Coronary artery (tissue), 2 donors: ENCODE results near the gene GABPA.

Experiments
- DNase-seq: peaks from one replicate; pipeline ENCODE4 v3.0.0-alpha.2; 2017; ENCODE audit warnings: low spot score
- H3K27ac ChIP-seq, 2 donors: fragments of 200-600 bp; sonication (generic); one replicate each; pipeline ENCODE4 v1.5.1; 2016 to 2019
- H3K4me3 ChIP-seq: fragments of 200-600 bp; sonication (generic); 2 replicates; pipeline ENCODE4 v1.5.1; 2016; ENCODE audit warnings: mild to moderate bottlenecking, moderate library complexity
- CTCF ChIP-seq: fragments of 200-600 bp; sonication (generic); IDR thresholded peaks from one replicate; pipeline ENCODE4 v1.5.1; 2019; ENCODE audit warnings: antibody characterized with exemption

The GABPA gene

GRCh38 chr21:25809013-25809412 is 74.2 kb downstream of the GABPA start:
- no peak overlapping the region for H3K4me3 ChIP-seq
- no peak for TF ChIP-seq CTCF
- H3K27ac ChIP-seq = no peak overlapping the region

GRCh38 chr21:25811186-25811585 is 76.4 kb downstream of the GABPA start:
- no peak for TF ChIP-seq CTCF
- H3K27ac ChIP-seq = no peak overlapping the region
- H3K4me3 ChIP-seq = no peak overlapping the region
- no peak for DNase-seq

More at GRCh38 chr21:25809013-25809412, 74.2 kb downstream of the GABPA start:
- DNase-seq = no peak

DNA sequence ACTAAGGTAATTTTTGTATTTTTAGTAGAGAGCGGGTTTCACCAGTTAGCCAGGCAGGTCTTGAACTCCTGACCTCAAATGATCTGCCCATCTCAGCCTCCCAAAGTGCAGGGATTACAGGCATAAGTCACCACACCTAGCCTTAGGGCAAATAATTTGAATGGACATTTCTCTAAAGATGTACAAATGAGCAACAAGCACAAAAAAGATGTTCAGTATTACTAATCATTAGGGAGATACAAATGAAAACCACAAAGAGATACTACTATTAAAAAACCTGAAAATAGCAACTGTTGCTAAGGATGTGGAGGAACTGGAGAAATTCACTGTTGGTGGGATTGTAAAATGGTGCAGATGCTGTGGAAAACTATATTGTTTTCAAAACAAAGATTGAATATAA is 79.1 kb downstream of the GABPA start:
- TF ChIP-seq CTCF = no peak
- no peak for DNase-seq
- no peak overlapping the region for H3K4me3 ChIP-seq
- H3K27ac ChIP-seq = no peak overlapping the region

- TF ChIP-seq CTCF = no peak
- DNase-seq = no peak
These were observed 83.3 kb downstream of the GABPA start for GRCh38 chr21:25818121-25818520.

DNA sequence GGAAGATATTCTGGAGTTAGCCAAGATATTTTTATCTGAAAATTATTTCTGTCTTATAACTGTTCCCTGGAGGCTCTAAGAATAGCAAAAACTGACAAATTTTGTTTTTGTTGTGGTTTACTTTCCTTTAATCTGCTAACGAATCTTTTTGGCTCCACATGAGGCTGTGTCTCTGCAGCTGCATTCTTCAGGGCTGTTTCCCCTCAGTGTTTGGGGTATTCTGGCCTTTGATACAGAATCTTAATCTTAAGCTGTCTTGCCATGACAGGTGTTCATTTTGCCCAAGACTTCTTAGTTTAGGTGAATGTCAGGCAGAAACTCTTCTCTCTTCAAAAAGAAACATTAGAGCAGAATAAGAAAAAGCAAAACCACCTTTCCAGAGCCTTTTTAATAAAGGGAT is 83.8 kb downstream of the GABPA start:
- TF ChIP-seq CTCF = no peak
- H3K27ac ChIP-seq = no peak overlapping the region
- no peak overlapping the region for H3K4me3 ChIP-seq
- no peak for DNase-seq

More at GRCh38 chr21:25818121-25818520, 83.3 kb downstream of the GABPA start:
- no peak overlapping the region for H3K4me3 ChIP-seq
- no peak overlapping the region for H3K27ac ChIP-seq
